ENCODE data around the gene RBM44.
"Not testable (repeated sequence)": the region's sequence is repeated elsewhere in the genome, so short reads cannot be mapped to it uniquely, and the experiment has no call there.

The RBM44 gene

GRCh38 chr2:237858294-237859081 is 59.9 kb downstream of the RBM44 start:
- peak; percentile 54 for DNase-seq

GRCh38 chr2:237859082-237859433 is 60.5 kb downstream of the RBM44 start:
- no peak for DNase-seq

- no peak for DNase-seq
Measured at GRCh38 chr2:237859533-237860272, 61.1 kb downstream of the RBM44 start, which contains the start of gene RAMP1. Gene RAMP1, plus strand, starts transcription at chr2:237859623. Its CDS starts 53 bp downstream, at chr2:237859676.

- no peak for DNase-seq
Measured at GRCh38 chr2:237860273-237860935, 61.8 kb downstream of the RBM44 start.

GRCh38 chr2:237861875-237862527 is 63.4 kb downstream of the RBM44 start:
- DNase-seq = no peak

GRCh38 chr2:237862528-237862895 is 63.9 kb downstream of the RBM44 start:
- DNase-seq = no peak

GRCh38 chr2:237863102-237863511 is 64.5 kb downstream of the RBM44 start:
- DNase-seq = no peak

- DNase-seq = no peak
Measured at GRCh38 chr2:237863689-237864443, 65.3 kb downstream of the RBM44 start.

- DNase-seq = no peak
Measured at GRCh38 chr2:237864444-237864931, 65.9 kb downstream of the RBM44 start.

GRCh38 chr2:237864940-237865622 is 66.5 kb downstream of the RBM44 start:
- no peak for DNase-seq

GRCh38 chr2:237865623-237866041 is 67.1 kb downstream of the RBM44 start:
- DNase-seq = no peak

GRCh38 chr2:237866101-237866621 is 67.6 kb downstream of the RBM44 start:
- DNase-seq = no peak

GRCh38 chr2:237867465-237867864 is 68.9 kb downstream of the RBM44 start:
- no peak for DNase-seq

GRCh38 chr2:237868074-237868473 is 69.5 kb downstream of the RBM44 start:
- not testable (repeated sequence) for DNase-seq

- DNase-seq = no peak
Measured at GRCh38 chr2:237868631-237869342, 70.2 kb downstream of the RBM44 start.

- no peak for DNase-seq
Measured at GRCh38 chr2:237869343-237870102, 70.9 kb downstream of the RBM44 start.

GRCh38 chr2:237870126-237870525 is 71.5 kb downstream of the RBM44 start:
- DNase-seq = no peak

- DNase-seq = no peak
Measured at GRCh38 chr2:237870754-237871651, 72.4 kb downstream of the RBM44 start.
